Measurements from ENCODE around the gene COL5A2. TPM values are rescaled to one million over a fixed set of nuclear protein-coding genes. Genes with fewer than 3 reads are reported as not detected.

COL5A2 gene
- total RNA-seq, 1 donor from 2014 or later: 64.2 TPM

DNA sequence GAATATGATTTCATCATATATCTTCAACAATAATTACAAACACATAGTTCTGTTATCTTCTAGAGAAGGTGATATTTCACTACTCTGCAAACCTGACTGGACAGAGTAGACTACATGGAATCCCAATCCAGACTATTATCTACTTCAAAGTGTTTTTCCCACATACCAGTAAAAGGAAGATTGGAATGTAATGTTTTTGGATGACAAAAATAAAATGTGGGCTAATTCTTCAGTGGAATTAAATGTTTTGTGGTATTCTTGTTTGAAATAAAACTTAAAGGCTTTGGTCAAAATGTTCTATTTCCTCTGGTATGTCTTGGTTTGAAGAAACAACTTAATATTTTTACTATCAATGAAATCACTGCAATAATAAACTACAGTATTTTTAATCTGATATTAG, 22.1 kb downstream of the COL5A2 start:
- H3K27me3 ChIP-seq: no peaks in the 10 kb centered on the region
- H3K4me3 ChIP-seq: no peak overlapping the region
- DNase-seq (ENCODE audit: low spot score in 2 of 2): no peak
- H3K27ac ChIP-seq: no peak overlapping the region
- TF ChIP-seq, protein P1, sequence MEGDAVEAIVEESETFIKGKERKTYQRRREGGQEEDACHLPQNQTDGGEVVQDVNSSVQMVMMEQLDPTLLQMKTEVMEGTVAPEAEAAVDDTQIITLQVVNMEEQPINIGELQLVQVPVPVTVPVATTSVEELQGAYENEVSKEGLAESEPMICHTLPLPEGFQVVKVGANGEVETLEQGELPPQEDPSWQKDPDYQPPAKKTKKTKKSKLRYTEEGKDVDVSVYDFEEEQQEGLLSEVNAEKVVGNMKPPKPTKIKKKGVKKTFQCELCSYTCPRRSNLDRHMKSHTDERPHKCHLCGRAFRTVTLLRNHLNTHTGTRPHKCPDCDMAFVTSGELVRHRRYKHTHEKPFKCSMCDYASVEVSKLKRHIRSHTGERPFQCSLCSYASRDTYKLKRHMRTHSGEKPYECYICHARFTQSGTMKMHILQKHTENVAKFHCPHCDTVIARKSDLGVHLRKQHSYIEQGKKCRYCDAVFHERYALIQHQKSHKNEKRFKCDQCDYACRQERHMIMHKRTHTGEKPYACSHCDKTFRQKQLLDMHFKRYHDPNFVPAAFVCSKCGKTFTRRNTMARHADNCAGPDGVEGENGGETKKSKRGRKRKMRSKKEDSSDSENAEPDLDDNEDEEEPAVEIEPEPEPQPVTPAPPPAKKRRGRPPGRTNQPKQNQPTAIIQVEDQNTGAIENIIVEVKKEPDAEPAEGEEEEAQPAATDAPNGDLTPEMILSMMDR (IDR thresholded peaks at IDR 0.05): no peak
- H3K9me3 ChIP-seq: no peaks in the 10 kb centered on the region
- H3K36me3 ChIP-seq: no peaks in the 10 kb centered on the region
- peaks cover 9 to 20% of the 10 kb centered on the region in 2 donors for H3K4me1 ChIP-seq
- intact Hi-C loops (cut with DNase I): no loop called here

GRCh38 chr2:189155795-189156194, 23.8 kb downstream of the COL5A2 start:
- Histone ChIP-seq H3K27ac (no peak overlapping the region), H3K9me3 (no peaks in the 10 kb centered on the region), H3K27me3 (no peaks in the 10 kb centered on the region), H3K4me3 (no peak overlapping the region), H3K4me1 (peaks cover 9 to 22% of the 10 kb centered on the region in 2 donors), H3K36me3 (no peaks in the 10 kb centered on the region)
- DNase-seq (ENCODE audit: low spot score in 2 of 2): no peak
- intact Hi-C loops (cut with DNase I): no loop called here
- TF ChIP-seq, protein P1 (IDR thresholded peaks at IDR 0.05): no peak

- no peaks in the 10 kb centered on the region for H3K27me3 ChIP-seq
- H3K27ac ChIP-seq: peak overlapping the region in 1 of 2 donors; percentile 15
- H3K4me3 ChIP-seq: no peak overlapping the region
- H3K9me3 ChIP-seq: no peaks in the 10 kb centered on the region
- no peak for DNase-seq (ENCODE audit: low spot score in 2 of 2)
- intact Hi-C loops (cut with DNase I): no loop called here
- TF ChIP-seq, protein P1 (IDR thresholded peaks at IDR 0.05): no peak
- no peaks in the 10 kb centered on the region for H3K36me3 ChIP-seq
- peaks cover 9 to 25% of the 10 kb centered on the region in 2 donors for H3K4me1 ChIP-seq
Measured at GRCh38 chr2:189153619-189154018, 25.9 kb downstream of the COL5A2 start.

DNA sequence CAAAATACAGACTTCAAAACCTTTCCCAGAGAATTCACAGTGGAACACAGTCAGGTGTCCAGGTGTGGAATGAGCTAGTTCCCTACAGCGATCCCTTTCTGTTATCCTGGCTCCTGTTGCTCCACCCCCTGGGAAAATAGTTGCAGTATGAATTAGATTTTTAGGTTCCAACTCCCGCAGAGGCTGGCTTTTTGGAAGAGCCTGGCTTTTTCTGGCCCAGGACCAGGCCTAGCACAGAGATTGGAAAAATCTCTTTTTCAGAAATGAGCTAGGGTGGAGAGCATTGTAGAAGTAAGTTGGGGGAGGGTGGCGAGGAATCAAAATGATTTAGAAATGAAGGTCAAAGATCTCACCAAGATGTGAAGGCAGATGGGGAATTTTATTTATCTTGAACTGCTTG, 27.1 kb downstream of the COL5A2 start:
- H3K36me3 ChIP-seq: no peaks in the 10 kb centered on the region
- intact Hi-C loops (cut with DNase I): no loop called here
- H3K4me3 ChIP-seq: peak overlapping the region in 1 of 2 donors; percentile 14
- H3K4me1 ChIP-seq: peaks cover 9 to 25% of the 10 kb centered on the region in 2 donors
- H3K9me3 ChIP-seq: no peaks in the 10 kb centered on the region
- TF ChIP-seq, protein P1 (IDR thresholded peaks at IDR 0.05): no peak
- peak overlapping the region; percentile 52 to 53 for H3K27ac ChIP-seq
- no peaks in the 10 kb centered on the region for H3K27me3 ChIP-seq
- DNase-seq (ENCODE audit: low spot score in 2 of 2): peak in 1 of 2 donors; percentile 67

DNA sequence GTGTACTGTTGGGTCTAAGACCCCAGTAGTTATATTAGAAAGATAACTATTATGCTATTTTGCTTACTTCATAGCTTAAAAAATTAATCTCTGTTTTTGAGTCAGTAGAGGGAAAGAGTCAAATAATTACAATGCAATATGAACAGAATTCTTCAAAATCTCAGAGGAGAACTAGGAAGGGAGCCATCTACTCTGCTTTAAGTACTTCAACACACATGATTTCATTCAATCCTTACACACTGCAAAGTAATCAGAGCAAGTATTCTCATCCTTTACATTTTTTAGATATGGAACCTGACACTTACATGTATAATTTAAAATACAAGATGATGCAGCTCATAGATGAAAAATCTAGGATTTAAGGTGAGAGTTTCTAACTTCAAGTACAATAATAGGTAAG, 27.7 kb downstream of the COL5A2 start:
- peaks cover 9 to 24% of the 10 kb centered on the region in 2 donors for H3K4me1 ChIP-seq
- intact Hi-C loops (cut with DNase I): no loop called here
- no peak overlapping the region for H3K4me3 ChIP-seq
- TF ChIP-seq, protein P1 (IDR thresholded peaks at IDR 0.05): no peak
- no peaks in the 10 kb centered on the region for H3K9me3 ChIP-seq
- no peak for DNase-seq (ENCODE audit: low spot score in 2 of 2)
- H3K27ac ChIP-seq: peak overlapping the region; percentile 52 to 53
- H3K27me3 ChIP-seq: no peaks in the 10 kb centered on the region
- H3K36me3 ChIP-seq: no peaks in the 10 kb centered on the region

- intact Hi-C loops (cut with DNase I): no loop called here
- DNase-seq (ENCODE audit: low spot score in 2 of 2): no peak
- no peak overlapping the region for H3K4me3 ChIP-seq
- H3K27ac ChIP-seq: peak overlapping the region; percentile 38 to 51
- peaks cover 5 to 28% of the 10 kb centered on the region in 2 donors for H3K4me1 ChIP-seq
- H3K36me3 ChIP-seq: no peaks in the 10 kb centered on the region
- TF ChIP-seq, protein P1 (IDR thresholded peaks at IDR 0.05): no peak
- H3K27me3 ChIP-seq: no peaks in the 10 kb centered on the region
- no peaks in the 10 kb centered on the region for H3K9me3 ChIP-seq
Measured at GRCh38 chr2:189150033-189150432, 29.5 kb downstream of the COL5A2 start.

Measured in ascending aorta (tissue), 2 donors.